B cell (primary cell): ENCODE measurements around the gene PDZRN4.

Source experiments
- CTCF ChIP-seq: fragments of 200-600 bp; IDR thresholded peaks from one replicate; pipeline ENCODE4 v1.8.0; 2022; ENCODE audit warnings: antibody characterized with exemption, mild to moderate bottlenecking
- EZH2 ChIP-seq: IDR thresholded peaks from 2 replicates; pipeline ENCODE4 v1.6.1; 2012; ENCODE audit warnings: borderline replicate concordance, low read depth, mild to moderate bottlenecking, moderate library complexity, low read length; ENCODE audit not compliant: insufficient read depth, poor library complexity, severe bottlenecking

DNA sequence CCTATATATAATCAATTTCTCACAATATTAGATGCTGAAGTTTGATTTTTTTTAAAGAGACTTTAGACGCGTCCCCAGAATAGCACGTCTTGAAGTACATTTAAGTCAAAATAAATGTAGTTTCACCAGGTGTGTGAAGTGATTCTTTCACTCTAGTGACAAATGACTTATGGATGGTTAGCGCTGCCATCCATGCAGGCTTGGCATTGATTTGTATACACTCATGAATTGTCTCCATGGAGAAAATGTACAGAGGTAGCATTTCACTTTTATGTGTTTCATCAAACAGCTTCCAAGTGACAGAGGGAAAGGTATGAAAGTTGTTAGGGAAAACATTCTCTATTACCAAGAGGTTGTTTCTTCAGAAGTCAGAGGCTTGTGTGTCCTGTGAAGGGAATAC, 360.8 kb downstream of the PDZRN4 start:
- TF ChIP-seq CTCF: no peak
- no peak for TF ChIP-seq EZH2
